GM12873 (cell line): Measurements from ENCODE around the gene DZIP1.

Experiments
- TF ChIP-seq, protein P1 (sequence below): IDR thresholded peaks from 2 replicates; pipeline ENCODE4 v1.5.1; 2012; ENCODE audit warnings: low read depth, mild to moderate bottlenecking, moderate library complexity, low read length, control low read depth; ENCODE audit not compliant: insufficient read depth; ENCODE audit errors: missing control alignments

DZIP1 gene

GRCh38 chr13:95641291-95642027, 3.0 kb downstream of the DZIP1 start:
- TF ChIP-seq, protein P1, sequence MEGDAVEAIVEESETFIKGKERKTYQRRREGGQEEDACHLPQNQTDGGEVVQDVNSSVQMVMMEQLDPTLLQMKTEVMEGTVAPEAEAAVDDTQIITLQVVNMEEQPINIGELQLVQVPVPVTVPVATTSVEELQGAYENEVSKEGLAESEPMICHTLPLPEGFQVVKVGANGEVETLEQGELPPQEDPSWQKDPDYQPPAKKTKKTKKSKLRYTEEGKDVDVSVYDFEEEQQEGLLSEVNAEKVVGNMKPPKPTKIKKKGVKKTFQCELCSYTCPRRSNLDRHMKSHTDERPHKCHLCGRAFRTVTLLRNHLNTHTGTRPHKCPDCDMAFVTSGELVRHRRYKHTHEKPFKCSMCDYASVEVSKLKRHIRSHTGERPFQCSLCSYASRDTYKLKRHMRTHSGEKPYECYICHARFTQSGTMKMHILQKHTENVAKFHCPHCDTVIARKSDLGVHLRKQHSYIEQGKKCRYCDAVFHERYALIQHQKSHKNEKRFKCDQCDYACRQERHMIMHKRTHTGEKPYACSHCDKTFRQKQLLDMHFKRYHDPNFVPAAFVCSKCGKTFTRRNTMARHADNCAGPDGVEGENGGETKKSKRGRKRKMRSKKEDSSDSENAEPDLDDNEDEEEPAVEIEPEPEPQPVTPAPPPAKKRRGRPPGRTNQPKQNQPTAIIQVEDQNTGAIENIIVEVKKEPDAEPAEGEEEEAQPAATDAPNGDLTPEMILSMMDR = no peak

GRCh38 chr13:95636853-95637252, 7.7 kb downstream of the DZIP1 start:
- TF ChIP-seq, protein P1 = no peak

DNA sequence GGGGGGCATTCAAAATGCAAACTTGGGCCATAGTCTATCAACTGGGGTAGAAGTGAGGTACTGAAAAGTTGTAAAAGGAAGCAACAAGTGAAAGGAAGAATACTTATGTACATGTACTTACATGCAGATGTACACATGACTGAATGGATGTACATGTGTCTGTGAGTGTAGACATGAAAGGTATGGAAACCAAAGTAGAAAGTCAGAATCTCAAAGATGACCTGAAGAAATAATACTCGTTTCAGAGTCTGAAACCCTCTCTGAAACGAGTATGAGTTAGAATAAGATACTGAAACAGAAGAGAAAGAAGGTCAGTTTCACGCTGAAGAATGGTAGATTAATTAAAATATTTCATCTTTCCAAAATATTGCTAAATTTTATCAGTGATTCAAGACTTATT, 13.9 kb downstream of the DZIP1 start:
- TF ChIP-seq, protein P1 = no peak

DNA sequence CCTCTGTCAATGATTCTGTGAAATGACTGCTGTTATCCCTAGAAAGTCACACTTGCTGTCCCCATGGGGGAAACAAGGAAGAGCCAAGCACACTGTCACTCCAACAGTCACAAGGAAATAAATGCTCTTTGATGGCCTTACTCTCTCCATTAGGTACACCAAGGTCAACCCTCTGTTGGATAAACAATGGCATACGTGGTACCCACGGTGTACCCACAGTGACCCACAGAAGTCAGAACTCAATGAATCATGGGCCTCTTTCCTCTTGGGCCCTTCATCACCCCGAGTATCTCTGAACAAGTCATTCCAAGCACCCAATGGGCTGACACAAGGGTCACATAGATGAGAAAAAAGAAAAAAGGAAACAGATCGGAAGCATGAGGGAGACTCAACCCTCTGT, 15.4 kb downstream of the DZIP1 start:
- TF ChIP-seq, protein P1 = no peak

GRCh38 chr13:95628488-95628887, 16.0 kb downstream of the DZIP1 start:
- TF ChIP-seq, protein P1 = no peak

- TF ChIP-seq, protein P1 = no peak
These were observed 16.9 kb downstream of the DZIP1 start for GRCh38 chr13:95627590-95627989.

- TF ChIP-seq, protein P1 = no peak
These were observed 17.7 kb downstream of the DZIP1 start for GRCh38 chr13:95626768-95627167.
